ENCODE data around the gene RNASE12.
A peak's percentile ranks its signal among the peaks of the same experiment; 100 is the strongest.

Gene RNASE12

GRCh38 chr14:20591235-20591634 lies at the start of gene RNASE12:
Gene RNASE12, minus strand, starts transcription at chr14:20591376. Its CDS starts 653 bp downstream, at chr14:20590723.
- no peak for DNase-seq (ENCODE audit: low read depth)
- no peak for TF ChIP-seq CTCF (IDR thresholded peaks at IDR 0.05; ENCODE audit: insufficient read depth, low read depth, low read length, missing control alignments)
- no peak within 1 kb of the TSS for H3K4me3 ChIP-seq (ENCODE audit: low read depth, low read length)

GRCh38 chr14:20632831-20633691 lies 41.9 kb upstream of the RNASE12 start:
- TF ChIP-seq CTCF (IDR thresholded peaks at IDR 0.05; ENCODE audit: insufficient read depth, low read depth, low read length, missing control alignments) = no peak
- DNase-seq (ENCODE audit: low read depth) = peak; percentile 90
- H3K4me3 ChIP-seq (ENCODE audit: low read depth, low read length) = peak overlapping the region; percentile 55

- H3K4me3 ChIP-seq (ENCODE audit: low read depth, low read length) = peak overlapping the region; percentile 55
- no peak for TF ChIP-seq CTCF (IDR thresholded peaks at IDR 0.05; ENCODE audit: insufficient read depth, low read depth, low read length, missing control alignments)
- DNase-seq (ENCODE audit: low read depth) = peak; percentile 51
Observed at GRCh38 chr14:20632448-20632830, 41.3 kb upstream of the RNASE12 start.

- no peak for TF ChIP-seq CTCF (IDR thresholded peaks at IDR 0.05; ENCODE audit: insufficient read depth, low read depth, low read length, missing control alignments)
- H3K4me3 ChIP-seq (ENCODE audit: low read depth, low read length) = peak overlapping the region; percentile 55
Observed at GRCh38 chr14:20631880-20632389, 40.8 kb upstream of the RNASE12 start.

GRCh38 chr14:20631023-20631879 lies 40.1 kb upstream of the RNASE12 start:
- H3K4me3 ChIP-seq (ENCODE audit: low read depth, low read length) = peak overlapping the region; percentile 55
- peak; percentile 72 for DNase-seq (ENCODE audit: low read depth)
- TF ChIP-seq CTCF (IDR thresholded peaks at IDR 0.05; ENCODE audit: insufficient read depth, low read depth, low read length, missing control alignments) = no peak

More at GRCh38 chr14:20631880-20632389, 40.8 kb upstream of the RNASE12 start:
- DNase-seq (ENCODE audit: low read depth) = peak; percentile 47

GRCh38 chr14:20630340-20631022 lies 39.3 kb upstream of the RNASE12 start:
- TF ChIP-seq CTCF (IDR thresholded peaks at IDR 0.05; ENCODE audit: insufficient read depth, low read depth, low read length, missing control alignments) = no peak
- peak; percentile 84 for DNase-seq (ENCODE audit: low read depth)
- peak overlapping the region; percentile 55 for H3K4me3 ChIP-seq (ENCODE audit: low read depth, low read length)

All from GM12865 (cell line).